Measurements from ENCODE around the gene ATP6V0B. TPM values are rescaled to one million over a fixed set of nuclear protein-coding genes. Genes with fewer than 3 reads are reported as not detected.

Gene ATP6V0B
- total RNA-seq, 2 donors from 2014 or later: 96.5 to 113 TPM

DNA sequence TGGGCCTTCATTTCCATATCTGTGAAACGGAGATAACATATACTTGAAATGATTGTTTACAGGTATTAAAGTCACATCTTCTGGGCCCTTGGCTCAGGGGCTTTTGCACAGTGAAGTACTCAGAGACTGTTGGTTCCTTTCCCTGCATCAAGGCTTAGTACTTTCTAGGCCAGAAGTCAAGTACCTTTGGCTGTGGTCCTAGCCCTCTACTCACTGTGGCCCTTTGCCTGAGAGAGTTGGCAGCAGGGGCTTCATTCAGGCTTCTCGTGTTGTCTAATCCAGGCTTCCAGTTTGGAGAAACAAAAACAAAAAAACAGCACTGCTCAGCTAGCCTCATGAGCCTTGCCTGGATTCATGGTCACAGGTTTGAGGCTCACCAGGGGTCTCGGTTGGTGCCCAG is 13.1 kb upstream of the ATP6V0B start:
- no peak for ATAC-seq
- intact Hi-C loops (cut with DNase I): no loop called here
- DNase-seq: no peak

DNA sequence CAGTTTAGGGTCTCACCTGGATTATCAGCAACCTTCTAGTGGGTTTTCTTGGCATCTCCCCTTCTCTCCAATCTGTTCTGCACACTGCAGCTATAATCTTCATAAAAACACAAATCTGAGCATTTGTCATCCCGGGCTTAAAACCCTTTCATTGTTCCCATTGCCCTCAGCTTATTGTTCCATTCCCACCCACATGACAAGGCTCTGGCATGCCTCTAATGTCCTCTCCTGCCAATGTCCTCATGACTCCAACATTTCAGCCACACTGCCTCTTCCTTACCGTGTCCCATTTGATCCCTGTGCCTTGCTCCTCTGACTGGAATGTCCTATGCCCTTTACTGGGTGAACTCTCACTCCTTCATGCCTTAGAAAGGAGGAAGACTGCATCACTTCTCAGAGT is 12.4 kb upstream of the ATP6V0B start:
- ATAC-seq (no peak), DNase-seq (no peak)
- intact Hi-C loops (cut with DNase I): no loop called here

DNA sequence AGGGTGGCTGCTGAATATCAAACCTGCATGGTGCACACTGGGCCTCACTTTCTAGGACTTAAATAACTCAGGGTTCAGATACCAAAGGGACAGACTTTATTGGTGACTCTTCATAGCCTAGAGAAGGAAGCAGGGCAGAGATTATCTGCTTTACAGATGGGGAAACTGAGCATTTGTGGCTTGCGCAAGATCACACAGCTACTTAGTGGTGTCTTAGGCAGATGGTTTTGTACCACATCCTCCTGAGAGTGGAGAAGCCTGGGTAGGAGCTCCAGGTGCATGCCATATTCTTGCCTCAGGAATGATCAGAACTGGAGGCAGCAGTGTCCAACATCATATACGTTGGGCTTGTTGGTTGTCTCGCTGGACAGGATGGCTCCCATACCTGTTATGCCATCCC is 11.8 kb upstream of the ATP6V0B start:
- ATAC-seq (no peak), DNase-seq (no peak)
- intact Hi-C loops (cut with DNase I): no loop called here

DNA sequence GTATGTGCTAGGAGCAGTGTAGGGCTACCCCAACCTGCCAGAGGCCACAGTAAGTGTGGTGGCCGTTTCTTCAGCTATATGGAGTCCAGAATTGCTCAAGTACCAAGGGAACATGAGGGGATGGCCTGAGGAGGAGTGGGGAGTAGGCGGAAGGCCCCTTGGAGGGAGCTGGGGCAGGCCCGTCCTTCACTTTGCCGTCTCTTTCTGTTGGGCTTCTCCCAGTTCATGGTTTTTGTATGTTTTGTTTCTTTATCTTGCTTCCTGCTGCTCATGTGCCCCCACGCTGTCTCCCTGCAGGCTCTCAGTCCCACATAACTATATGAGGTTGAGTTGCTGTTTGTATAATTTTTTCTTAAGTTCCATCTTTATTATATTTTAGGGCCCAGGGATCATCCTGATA is 10.9 kb upstream of the ATP6V0B start:
- ATAC-seq (no peak), DNase-seq (no peak)
- intact Hi-C loops (cut with DNase I): no loop called here

DNA sequence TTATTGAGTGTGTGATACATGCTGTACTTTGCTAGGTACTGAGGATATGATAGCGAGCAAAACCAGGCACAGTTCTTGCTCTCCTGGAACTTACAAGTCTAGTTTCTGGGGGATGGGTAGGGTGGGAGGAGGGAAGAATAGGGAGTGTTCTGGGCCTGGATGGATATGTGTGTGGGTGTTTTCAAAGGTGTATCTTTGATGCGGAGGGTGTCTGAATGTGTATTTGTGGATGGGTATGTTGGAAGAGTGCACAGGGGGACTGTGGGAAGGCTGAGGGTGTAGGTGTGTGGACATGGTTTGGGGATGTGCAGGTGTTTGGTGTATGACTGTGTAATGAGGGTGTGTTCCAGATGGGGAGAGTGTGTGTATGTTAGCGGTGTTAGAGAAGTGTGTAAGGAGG is 9.4 kb upstream of the ATP6V0B start:
- no peak for DNase-seq

DNA sequence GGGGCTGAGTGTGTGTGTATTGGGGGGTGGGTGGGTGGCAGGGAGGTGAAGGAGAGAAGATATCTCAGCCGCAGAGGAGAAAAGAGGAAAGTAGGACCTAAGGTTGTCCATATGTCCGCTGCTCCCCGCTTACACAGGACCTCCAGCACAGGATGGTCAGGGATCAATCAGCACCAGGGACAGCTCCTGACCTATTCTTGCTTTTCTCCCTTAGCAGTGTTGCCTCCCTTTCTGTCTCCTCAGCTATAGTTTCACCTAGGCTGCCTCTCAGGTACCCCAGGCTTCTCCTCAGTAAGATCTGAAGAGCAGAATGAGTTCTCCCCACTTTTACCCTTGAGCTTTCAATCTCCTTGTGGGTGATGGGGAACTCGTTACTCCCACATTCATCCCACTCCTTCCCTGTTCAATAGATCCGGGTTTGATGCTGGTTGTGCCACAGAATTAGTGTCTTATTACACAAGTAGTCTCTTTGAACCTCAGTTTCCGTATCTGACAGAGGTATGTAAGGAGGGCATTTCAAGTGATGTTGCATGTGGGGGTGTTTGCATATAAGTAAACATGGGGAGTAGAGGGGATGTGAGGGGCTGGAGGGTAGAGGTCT is 6.3 kb upstream of the ATP6V0B start:
- intact Hi-C loops (cut with DNase I): no loop called here
- DNase-seq (no peak), ATAC-seq (no peak)

More for the DNA sequence above, 9.4 kb upstream of the ATP6V0B start:
- intact Hi-C loops (cut with DNase I): no loop called here
- ATAC-seq: no peak

DNA sequence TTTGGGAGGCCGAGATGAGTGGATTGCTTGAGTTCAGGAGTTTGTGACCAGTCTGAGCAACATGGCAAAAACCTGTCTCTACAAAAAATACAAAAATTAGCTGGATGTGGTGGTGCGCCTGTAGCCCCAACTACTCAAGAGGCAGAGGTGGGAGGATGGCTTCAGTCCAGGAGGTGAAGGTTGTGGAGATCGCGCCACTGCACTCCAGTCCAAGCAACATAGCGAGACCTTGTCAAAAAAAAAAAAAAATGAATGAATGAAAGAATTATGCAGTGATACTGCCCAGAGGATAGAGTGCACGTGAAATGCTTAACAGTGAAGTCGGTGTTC is 5.4 kb upstream of the ATP6V0B start:
- ATAC-seq (no peak), DNase-seq (no peak)
- intact Hi-C loops (cut with DNase I): no loop called here

DNA sequence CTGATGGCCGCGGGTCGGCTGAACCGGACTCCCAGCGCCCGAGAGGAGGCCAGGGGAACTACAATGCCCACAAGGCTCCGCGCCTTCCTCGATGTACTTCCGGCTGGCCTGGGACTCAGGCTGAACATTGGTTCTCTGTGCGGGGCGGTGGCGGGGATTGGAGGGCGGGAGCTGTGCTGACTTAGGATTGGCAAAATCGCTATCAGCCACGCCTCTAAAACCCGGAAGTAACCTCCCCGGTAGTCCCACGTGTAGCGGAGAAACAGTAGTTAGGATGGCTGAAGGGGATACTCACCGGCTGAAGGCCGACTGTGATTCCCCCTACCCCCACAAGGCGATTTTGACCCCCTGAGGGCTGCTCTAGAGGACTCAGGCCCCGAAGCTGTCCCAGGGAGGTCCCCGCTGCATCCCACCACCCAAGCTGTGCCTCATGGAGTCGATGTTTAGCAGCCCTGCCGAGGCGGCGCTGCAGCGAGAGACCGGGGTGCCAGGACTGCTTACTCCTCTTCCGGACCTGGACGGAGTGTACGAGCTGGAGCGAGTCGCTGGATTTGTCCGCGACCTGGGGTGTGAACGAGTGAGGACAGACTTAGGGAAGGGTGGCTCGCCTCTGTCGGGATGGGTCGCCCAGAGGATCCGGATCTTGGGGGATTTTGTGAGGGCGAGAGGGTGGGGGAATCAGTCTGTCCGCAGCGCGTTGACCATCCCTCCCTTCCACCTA is 4.9 kb upstream of the ATP6V0B start, which contains the start of gene DPH2:
DPH2 (plus strand) TSS at position 265 of the 721 bp plus-strand sequence; CDS start at position 431, 166 bp downstream.
- ATAC-seq: peak; percentile 93 to 95
- intact Hi-C loops (cut with DNase I): no loop called here
- peak; percentile 98 for DNase-seq

DNA sequence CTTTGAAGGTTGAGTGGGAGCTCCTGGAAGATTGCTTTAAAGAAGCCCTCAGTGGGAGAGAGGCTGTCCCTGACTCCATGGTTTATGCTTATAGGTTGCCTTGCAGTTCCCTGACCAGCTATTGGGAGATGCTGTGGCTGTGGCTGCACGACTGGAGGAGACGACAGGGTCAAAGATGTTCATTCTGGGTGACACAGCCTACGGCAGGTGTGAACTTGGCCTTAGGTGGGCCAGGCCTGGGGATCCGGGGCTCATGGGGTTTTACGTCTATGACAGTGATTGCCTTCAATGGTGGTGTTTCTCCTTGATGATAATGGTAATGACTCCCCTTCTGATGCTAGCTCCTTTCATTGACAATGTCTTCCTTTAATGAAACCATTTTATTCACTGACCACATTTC is 4.3 kb upstream of the ATP6V0B start:
- intact Hi-C loops (cut with DNase I): no loop called here
- ATAC-seq: no peak
- DNase-seq: no peak

DNA sequence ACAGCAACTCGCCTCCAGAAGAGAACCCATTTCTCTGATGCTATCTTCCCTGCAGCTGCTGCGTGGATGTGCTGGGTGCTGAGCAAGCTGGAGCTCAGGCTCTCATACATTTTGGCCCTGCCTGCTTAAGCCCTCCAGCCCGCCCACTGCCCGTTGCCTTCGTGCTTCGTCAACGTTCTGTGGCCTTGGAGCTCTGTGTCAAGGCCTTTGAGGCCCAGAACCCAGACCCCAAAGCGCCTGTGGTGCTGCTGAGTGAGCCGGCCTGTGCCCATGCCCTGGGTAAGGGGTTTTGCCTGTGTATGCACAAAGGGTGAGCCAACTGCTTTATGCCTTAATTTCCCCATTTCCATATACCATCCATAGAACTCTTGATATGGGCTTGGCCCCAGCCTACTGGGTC is 3.8 kb upstream of the ATP6V0B start:
- ATAC-seq (no peak), DNase-seq (no peak)
- intact Hi-C loops (cut with DNase I): no loop called here

DNA sequence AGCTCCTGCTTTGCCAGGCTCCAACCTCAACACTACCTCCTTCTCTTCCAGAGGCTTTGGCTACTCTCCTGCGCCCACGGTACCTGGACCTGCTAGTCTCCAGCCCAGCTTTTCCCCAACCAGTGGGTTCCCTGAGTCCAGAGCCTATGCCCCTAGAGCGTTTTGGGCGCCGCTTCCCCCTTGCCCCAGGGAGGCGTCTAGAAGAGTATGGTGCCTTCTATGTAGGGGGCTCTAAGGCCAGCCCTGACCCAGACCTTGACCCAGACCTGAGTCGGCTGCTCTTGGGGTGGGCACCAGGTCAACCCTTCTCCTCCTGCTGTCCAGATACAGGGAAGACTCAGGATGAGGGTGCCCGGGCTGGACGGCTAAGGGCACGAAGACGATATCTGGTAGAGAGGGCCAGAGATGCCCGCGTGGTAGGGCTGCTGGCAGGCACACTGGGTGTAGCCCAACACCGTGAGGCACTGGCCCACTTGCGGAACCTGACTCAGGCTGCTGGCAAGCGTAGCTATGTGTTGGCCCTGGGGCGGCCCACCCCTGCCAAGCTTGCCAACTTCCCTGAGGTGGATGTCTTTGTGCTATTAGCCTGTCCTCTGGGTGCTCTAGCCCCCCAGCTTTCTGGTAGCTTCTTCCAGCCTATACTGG is 3.3 kb upstream of the ATP6V0B start:
- ATAC-seq (no peak), DNase-seq (no peak)
- intact Hi-C loops (cut with DNase I): no loop called here

DNA sequence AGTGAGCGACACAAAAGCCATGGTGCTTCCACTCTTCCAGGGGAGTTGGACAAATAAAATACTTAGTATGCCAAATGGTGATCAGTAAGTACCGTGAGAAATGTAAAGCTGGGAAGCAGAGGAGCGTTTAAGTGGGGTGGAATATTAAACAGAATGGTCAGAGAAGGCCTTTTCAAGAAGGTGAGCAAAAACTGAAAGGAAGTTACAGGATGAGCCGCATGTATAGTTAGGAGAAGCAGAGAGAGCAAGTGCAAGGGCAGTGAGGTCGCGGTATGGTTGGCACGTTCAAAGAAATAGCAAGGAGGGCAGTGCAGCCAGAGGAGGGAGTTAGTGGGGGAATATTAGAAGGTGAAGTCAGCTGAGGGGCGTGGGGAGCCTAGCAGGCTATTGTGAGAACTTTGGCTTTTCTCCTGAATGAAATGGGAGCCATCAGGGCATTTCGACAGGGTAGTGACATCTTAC is 748 bp upstream of the ATP6V0B start:
- intact Hi-C loops (cut with DNase I): no loop called here
- no peak for ATAC-seq
- DNase-seq: no peak

DNA sequence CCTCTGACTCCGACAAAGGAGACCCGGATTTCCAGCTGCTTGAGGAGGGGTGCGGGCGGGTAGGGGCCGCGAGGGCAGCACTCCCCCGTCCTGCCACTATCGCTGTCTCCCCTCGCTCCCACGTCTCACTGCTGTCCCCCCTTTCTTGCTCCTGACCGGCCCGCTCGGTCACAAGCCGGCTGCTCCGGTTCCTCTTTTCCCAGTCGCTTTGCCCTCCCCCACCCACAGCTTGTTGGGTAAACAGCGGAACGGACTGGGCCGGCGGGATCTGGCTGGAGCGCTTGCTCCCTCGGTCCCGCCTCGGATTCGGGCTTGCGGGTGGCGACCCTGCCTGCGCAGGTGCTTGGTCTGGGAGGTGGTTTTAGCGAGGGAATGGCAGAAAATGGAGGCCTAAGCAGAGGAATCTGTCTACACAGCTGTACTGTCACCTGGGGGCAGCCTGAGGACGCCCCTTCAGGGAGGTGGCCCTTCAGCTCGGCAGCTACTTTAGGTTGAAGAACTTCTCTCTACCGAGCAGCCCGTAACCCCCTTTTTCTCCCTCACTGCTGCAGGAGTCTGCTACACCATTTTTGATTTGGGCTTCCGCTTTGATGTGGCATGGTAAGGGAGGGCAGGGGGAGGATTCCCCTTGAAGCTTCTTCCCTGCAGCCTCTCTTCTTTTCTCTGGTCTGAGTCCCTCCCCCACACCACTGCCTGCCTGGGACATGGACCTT is 645 bp downstream of the ATP6V0B start:
- ATAC-seq (peak; percentile 34 to 39), DNase-seq (peak; percentile 74)
- intact Hi-C loops (cut with DNase I): no loop called here

DNA sequence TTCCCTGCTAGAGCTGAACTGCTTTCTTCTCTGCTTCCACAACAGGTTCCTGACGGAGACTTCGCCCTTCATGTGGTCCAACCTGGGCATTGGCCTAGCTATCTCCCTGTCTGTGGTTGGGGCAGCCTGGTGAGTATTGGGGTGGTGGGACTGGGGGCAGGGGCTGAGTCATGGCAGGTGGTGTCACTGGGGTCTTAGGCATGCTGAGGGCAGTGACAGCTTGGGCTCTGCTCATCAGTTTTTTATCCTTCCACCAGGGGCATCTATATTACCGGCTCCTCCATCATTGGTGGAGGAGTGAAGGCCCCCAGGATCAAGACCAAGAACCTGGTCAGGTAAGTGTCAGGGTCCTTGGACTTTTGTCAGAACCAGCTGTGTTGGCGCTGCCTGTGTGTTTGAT is 1.3 kb downstream of the ATP6V0B start:
- DNase-seq (no peak), ATAC-seq (no peak)
- intact Hi-C loops (cut with DNase I): no loop called here

DNA sequence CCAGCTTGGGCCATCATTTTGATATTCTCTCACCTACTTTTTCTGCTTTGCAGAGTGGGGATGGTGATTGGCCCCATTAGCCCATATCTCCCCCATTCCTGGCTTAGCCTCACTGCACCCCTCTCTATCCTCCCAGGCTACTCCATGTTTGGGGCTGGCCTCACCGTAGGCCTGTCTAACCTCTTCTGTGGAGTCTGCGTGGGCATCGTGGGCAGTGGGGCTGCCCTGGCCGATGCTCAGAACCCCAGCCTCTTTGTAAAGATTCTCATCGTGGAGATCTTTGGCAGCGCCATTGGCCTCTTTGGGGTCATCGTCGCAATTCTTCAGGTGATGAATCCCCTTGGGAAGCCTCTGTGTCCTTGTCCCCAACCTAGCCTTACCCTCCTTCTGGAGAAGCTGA is 2.1 kb downstream of the ATP6V0B start:
- ATAC-seq (no peak), DNase-seq (no peak)
- intact Hi-C loops (cut with DNase I): no loop called here

DNA sequence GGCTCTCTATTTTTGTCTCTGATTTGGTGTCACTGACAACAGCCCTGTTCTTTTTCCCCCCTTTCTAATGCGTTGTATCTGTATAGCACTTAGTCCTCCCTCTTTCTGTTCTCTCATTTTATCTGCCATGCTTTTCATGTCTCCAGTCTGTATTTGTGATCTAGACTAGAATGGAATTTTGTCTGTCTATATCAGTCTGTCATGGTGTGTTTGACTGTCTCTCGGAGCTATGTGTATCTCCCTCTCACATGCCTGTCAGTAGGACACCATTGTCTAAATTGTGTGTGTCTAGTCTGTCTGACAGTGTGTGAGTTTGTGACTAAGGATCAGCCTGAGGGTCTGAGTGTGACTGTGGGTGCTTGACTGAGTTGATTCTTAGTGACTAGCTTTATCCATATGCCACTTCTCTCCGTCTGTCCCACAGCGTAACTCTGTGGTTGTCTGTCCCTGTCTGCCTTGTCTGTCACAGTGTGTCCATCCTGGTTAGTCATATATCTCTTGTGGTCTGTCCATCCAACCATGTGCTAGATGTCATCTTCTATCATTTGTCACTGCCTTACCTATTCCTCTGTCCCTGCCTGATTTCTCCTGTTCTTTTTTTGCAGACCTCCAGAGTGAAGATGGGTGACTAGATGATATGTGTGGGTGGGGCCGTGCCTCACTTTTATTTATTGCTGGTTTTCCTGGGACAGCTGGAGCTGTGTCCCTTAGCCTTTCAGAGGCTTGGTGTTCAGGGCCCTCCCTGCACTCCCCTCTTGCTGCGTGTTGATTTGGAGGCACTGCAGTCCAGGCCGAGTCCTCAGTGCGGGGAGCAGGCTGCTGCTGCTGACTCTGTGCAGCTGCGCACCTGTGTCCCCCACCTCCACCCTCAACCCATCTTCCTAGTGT is 2.9 kb downstream of the ATP6V0B start:
- ATAC-seq (no peak), DNase-seq (no peak)
- intact Hi-C loops (cut with DNase I): no loop called here

DNA sequence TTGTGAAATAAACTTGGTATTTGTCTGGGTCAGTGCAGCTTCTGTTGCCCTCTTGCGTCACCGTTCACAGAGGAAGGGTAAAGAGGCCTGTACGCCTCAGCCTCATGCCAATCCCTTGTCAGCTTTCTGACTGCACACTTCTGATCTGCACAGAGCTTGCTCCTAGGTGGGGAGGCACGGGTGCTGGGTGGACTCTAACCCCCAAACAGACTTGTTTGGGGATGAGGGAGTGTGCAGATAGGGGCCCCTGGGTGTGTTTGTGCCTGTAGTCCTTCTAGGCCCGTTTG is 3.4 kb downstream of the ATP6V0B start:
- intact Hi-C loops (cut with DNase I): no loop called here
- DNase-seq (no peak), ATAC-seq (no peak)

DNA sequence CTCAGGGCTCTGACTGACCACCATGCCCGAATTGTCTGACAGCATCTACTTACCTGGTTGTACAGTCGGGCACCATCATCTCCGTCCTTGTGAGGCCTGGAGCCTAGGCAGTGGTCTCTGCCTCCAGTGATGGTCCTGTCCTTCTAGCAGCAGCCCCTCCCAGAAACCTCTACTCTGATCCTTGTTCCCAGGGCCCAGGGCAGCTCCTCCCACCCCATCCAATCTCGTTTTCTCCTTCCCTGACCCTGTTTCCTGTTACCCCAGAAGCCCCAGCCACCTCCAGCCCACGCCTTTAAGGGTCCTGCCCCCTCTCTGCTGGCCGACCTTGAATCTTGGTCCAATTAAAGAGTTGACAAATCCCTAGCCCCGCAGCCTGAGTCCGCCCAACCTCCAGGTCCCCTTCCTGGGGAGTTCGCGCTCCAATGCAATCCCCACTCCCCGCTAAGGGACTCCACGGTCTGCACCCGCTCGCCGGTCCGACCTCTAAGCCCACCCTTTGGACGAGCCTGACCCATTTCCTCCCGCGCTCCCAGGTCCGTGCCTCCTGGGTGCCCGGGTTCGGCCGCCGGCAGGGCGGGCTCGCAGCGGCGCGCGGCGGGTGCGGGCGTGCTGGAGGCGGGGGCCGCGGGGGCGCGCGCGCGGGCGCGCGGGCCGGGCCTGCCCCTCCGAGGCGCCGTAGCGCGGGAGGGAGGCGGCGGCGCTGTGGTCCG is 3.9 kb downstream of the ATP6V0B start, which contains the start of gene B4GALT2:
B4GALT2 (plus strand) TSS at position 660 of the 710 bp plus-strand sequence. CDS start 1,951 bp downstream, outside the sequence.
- intact Hi-C loops (cut with DNase I): no loop called here
- DNase-seq: peak; percentile 57
- no peak for ATAC-seq

DNA sequence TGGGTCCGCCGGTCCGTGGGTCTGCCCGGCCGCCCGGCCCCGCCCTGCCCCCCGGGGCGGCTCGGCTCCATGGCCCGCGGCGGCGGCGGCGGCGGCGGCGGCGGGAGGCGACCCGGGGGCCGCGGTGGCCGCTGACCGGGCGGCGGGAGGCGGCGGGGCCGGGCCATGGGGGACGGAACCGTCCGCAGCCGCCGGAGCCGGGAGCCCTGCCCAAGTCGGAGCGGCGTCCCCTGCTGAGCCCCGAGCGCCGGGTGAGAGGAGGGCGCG is 4.4 kb downstream of the ATP6V0B start:
- intact Hi-C loops (cut with DNase I): no loop called here
- DNase-seq (no peak), ATAC-seq (no peak)
